GM12864 (cell line): ENCODE data around the gene ZNF98.

Experiments used
- DNase-seq: peaks from one replicate; pipeline ENCODE4 v3.0.0-alpha.2; 2011; ENCODE audit warnings: low read depth
- H3K4me3 ChIP-seq: 2 replicates; pipeline ENCODE4 v1.5.1; 2011; ENCODE audit warnings: mild to moderate bottlenecking, low read depth, low read length, control low read depth
- TF ChIP-seq, protein P1 (sequence below): IDR thresholded peaks from 2 replicates; pipeline ENCODE4 v1.5.1; 2011; ENCODE audit warnings: low read depth, mild to moderate bottlenecking, moderate library complexity, low read length, control low read depth, inconsistent platforms; ENCODE audit errors: missing control alignments

The ZNF98 gene

DNA sequence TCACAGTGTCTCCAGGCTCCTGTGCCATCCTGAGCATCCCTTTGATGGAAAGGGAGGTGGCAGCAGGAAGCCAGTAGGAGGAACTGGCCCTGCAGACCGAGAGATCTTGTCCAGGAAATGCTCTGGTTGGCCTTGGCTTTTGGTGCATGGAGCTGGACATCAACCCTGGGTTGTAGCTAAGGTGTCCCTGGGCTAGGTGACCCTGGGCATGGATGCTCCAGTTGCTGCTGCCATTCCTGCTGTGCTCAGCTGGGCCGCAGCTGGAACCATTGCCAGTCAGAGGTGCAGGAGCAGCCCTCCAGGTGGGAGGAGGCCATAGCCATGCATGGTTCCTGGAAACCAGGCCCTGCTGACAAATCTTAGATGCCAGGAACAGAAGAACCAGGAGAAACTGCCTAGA is 67.5 kb downstream of the ZNF98 start:
- no peak overlapping the region for H3K4me3 ChIP-seq
- no peak for DNase-seq
- TF ChIP-seq, protein P1, sequence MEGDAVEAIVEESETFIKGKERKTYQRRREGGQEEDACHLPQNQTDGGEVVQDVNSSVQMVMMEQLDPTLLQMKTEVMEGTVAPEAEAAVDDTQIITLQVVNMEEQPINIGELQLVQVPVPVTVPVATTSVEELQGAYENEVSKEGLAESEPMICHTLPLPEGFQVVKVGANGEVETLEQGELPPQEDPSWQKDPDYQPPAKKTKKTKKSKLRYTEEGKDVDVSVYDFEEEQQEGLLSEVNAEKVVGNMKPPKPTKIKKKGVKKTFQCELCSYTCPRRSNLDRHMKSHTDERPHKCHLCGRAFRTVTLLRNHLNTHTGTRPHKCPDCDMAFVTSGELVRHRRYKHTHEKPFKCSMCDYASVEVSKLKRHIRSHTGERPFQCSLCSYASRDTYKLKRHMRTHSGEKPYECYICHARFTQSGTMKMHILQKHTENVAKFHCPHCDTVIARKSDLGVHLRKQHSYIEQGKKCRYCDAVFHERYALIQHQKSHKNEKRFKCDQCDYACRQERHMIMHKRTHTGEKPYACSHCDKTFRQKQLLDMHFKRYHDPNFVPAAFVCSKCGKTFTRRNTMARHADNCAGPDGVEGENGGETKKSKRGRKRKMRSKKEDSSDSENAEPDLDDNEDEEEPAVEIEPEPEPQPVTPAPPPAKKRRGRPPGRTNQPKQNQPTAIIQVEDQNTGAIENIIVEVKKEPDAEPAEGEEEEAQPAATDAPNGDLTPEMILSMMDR = no peak
